NCI-H1930 (cell line): ENCODE data around the gene ATF7IP2.
"Not testable (repeated sequence)": the region's sequence is repeated elsewhere in the genome, so short reads cannot be mapped to it uniquely, and the experiment has no call there.

ENCODE experiments used
- DNase-seq, 2 experiments: peaks; one replicate each; lab custom pipeline; 2025; lab: John Stamatoyannopoulos, UW

ATF7IP2 gene

DNA sequence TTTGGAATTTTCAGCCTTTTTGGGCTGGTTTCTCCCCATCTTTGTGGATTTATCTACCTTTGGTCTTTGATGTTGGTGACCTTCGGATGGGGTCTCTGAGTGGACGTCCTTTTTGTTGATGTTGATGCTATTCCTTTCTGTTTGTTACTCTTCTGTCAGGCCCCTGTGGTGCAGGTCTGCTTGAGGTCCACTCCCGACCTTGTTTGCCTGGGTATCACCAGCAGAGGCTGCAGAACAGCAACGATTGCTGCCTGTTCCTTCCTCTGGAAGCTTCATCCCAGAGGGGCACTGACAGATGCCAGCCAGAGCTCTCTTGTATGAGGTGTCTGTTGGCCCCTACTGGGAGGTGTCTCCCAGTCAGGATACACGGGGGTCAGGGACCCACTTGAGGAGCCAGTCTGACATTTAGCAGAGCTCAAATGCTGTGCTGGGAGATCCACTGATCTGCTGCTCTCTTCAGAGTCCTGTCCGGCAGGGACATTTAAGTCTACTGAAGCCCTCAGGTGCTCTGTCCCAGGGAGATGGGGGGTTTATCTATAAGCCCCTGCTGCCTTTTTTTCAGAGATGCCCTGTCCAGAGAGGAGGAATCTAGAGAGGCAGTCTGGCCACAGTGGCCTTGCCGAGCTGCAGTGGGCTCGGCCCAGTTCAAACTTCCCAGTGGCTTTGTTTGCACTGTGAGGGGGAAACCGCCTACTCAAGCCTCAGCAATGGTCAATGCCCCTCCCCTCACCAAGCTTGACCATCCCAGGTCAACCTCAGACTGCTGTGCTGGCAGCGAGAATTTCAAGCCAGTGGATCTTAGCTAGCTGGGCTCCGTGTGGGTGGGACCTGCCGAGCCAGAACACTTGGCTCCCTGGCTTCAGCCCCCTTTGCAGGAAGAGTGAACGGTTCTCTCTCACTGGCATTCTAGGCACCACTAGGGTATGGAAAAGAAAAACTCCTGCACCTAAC is 66.6 kb downstream of the ATF7IP2 start:
- DNase-seq: not testable (repeated sequence)

DNA sequence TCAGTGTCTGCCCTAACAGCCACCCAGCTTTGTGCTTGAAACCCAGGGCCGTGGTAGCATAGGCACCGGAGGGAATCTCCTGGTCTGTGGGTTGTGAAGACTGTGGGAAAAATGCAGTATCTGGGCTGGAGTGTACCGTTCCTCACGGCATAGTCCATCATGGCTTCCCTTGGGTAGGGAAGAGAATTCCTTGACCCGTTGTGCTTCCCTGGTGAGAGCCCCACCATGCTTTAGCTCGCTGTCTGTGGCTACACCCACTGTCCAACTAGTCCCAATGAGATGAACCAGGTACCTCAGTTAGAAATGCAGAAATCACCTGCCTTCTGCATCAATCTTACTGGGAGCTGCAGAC is 67.3 kb downstream of the ATF7IP2 start:
- DNase-seq: no peak

DNA sequence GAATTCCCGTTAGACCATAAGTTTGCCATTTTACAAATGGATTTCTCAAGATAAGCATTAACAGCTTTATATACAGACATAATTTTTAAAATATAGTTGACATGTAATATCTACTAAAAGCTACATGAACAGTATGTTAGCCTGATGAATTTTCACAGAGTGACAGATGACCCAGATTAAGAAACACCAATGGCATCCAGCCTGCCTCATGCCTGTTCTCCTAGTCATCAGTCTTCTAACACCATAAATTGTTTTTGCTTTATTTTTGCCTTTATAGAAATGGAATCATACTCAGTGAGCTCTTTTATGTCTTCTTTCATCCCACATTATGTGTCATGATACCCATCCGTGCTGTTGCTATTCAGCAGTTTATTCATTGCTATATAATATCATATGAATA is 80.0 kb downstream of the ATF7IP2 start:
- no peak for DNase-seq

DNA sequence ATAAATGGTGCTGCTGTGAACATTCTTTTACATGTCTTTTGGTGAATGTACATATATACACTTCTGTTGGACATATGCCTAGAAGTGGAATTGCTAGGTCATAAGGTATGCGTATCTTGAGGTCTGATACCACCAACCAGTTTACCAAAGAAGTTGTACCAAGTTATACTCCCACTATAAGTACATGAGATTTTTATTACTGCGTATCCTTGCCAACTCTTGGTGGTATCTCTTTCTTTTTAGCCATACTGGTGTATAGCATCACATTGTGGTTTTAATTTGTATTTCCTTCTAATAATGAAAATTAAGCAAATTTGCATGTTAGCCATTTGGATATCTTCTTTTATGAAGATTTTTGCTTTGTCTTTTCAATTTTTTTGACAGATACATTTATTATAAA is 80.5 kb downstream of the ATF7IP2 start:
- no peak for DNase-seq

DNA sequence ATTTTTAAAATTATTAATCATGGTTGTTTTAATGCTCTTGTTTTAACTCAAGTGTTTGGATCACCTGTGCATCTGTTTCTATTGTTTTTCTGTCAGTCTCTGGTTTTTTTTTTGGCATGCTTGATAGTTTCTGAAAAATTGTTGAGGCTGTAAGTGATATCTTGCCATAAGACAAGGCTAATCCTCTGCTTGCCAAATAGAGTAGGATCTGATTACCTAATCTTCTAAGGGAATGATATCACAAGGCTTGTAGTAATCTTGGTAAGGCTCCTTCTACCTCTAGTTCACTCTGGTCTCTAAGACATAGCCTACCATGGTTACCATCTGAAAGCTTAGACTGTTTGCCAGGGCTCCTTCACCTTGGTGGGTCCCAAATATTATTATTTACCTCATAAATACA is 81.0 kb downstream of the ATF7IP2 start:
- no peak for DNase-seq

DNA sequence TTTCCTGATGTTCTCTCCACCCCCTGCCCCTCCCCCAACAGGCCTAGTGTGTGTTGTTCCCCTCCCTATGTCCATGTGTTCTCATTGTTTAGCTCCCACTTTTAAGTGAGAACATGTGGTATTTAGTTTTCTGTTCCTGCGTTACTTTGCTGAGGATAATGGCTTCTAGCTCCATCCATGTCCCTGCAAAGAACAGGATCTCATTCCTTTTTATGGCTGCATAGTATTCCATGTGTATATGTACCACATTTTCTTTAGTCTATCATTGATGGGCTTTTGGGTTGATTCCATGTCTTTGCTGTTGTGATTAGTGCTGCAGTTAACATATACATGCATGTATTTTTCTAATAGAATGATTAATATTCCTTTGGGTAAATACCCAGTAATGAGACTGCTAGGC is 90.8 kb downstream of the ATF7IP2 start:
- not testable (repeated sequence) for DNase-seq

DNA sequence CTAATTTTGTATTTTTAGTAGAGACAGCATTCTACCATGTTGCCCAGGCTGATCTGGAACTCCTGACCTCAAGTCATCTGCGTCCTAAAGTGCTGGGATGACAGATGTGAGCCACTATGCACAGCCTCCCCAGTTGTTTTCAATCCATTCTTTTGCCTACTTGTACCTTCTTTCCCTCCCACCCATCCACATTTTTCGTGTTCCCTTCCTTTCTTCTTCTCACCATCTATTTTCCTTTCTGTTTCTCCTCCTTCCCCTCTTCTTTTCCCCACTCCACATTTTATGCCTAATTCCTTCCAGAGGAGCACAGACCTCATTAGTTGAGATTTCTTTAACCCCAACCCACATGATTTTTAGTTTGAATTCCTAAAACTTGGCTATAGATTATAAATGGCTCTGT is 94.3 kb downstream of the ATF7IP2 start:
- DNase-seq: no peak

DNA sequence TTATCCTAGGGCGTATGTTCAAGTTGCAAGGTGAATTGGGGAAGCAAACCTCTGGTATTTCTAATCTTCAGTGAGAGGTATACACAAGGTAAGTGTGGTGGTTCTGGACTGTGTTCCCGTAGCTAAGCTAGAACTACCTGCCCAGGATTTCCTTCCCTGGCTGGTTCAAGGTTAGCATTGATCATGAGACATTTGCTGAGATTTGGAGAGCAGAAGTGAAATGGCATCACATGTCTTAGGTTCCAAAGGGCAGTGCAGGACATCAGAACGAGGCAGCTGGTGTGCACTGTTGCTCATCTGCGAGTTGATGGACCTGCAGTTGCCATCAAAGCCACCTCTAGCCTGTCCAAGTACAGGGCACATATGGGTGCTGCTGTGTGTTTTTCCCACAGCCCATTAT is 99.3 kb downstream of the ATF7IP2 start:
- DNase-seq: no peak

DNA sequence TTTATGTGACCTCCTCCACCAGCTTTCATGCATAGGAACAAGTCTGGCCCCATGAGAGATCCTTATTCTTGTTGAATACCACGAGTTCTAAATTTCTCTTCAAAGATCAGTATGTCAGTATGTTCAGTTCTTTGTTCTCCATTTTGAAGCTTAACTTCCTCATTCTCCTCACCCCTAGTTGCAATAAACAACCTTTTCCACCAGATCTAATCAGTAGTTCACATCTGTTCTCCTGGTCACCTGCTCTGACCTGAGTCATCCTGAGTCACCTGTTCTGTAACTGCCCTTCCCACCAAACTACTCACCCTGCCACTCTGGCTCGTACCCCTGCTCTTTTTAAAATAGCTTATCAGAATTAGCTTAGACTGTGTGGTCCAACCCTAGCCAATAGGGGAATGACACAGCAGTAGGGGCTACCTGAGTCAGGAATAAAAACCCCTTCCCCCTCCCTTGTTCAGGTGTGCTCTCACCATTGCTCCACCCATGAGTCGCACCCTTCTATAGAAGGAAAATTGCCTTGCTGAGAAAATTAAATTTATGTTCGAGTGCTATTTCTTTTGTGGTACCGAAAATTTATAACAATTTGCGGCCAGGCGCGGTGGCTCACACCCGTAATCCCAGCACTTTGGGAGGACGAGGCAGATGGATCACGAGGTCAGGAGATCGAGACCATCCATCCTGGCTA is 100.0 kb downstream of the ATF7IP2 start:
- DNase-seq: no peak

DNA sequence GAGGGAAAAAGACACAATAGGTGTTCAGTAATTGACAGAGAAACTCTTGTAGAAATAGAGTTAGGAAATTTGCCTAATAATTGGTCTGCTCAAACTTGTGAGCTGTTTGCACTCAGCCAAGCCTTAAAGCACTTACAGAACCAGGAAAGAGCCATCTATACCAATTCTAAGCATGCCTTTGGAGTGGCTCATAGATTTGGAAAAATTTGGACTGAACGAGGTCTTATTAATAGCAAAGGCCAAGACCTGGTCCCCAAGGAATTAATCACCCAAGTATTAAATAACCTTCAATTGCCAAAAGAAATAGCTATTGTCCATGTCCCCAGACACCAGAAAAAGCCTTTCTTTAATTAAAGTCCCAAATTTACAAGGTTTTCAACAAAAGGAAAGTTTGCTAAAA is 104.3 kb downstream of the ATF7IP2 start:
- DNase-seq: no peak

DNA sequence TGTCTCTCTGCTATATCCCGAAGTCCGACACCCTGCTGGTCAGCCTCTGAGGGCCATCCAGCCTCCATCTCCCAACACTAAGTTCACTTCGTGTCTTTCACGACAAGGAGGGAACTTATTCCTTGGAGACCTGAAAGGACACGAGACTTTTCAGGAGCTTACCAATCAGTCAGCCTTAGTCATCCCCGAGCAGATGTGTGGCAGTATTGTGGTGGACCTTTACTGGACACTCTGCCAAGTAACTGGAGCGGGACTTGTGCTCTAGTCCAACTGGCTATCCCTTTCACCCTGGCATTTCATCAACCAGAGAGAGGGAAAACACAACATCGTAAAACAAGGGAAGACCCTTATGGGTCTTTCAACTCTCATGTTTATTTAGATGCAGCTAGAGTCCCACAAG is 107.4 kb downstream of the ATF7IP2 start:
- DNase-seq: no peak

DNA sequence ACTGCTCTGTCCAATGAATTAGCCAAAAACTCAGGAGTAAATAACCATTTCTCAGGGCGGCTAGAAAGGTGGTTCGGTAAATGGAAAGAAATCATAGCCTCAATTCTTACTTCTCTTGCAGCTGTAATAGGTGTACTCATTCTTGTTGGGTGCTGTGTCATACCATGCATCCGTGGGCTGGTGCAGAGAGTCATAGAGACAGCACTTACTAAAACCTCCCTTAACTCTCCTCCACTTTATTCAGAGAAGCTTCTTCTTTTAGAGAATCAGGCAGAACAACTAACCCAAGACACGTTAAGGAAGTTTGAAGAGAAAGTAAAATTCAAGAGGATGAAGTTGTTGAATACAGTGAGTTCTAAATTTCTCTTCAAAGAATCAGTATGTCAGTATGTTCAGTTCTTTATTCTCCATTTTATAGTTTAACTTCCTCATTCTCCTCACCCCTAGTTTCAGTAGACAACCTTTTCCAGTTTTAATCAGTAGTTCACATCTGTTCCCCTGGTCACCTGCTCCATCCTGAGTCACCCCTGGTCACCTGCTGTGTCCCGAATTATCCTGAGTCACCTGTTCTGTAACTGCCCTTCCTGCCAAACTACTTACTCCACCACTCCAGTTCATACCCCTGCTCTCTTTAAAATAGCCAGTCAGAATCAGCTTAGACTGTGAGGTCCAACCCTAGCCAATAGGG is 108.6 kb downstream of the ATF7IP2 start:
- DNase-seq: no peak

DNA sequence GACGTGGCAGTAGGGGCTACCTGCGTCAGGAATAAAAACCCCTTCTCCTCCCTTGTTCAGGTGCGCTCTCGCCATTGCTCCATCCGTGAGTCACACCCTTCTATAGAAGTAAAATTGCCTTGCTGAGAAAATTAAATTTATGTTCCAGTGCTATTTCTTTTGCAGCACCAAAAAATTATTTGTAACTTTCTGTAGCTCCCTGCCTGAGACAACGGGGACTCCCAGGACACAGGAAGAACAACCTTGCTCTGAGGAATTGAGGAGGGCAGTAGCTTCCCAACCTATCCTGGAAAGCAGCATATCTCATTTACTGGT is 109.1 kb downstream of the ATF7IP2 start:
- no peak for DNase-seq

DNA sequence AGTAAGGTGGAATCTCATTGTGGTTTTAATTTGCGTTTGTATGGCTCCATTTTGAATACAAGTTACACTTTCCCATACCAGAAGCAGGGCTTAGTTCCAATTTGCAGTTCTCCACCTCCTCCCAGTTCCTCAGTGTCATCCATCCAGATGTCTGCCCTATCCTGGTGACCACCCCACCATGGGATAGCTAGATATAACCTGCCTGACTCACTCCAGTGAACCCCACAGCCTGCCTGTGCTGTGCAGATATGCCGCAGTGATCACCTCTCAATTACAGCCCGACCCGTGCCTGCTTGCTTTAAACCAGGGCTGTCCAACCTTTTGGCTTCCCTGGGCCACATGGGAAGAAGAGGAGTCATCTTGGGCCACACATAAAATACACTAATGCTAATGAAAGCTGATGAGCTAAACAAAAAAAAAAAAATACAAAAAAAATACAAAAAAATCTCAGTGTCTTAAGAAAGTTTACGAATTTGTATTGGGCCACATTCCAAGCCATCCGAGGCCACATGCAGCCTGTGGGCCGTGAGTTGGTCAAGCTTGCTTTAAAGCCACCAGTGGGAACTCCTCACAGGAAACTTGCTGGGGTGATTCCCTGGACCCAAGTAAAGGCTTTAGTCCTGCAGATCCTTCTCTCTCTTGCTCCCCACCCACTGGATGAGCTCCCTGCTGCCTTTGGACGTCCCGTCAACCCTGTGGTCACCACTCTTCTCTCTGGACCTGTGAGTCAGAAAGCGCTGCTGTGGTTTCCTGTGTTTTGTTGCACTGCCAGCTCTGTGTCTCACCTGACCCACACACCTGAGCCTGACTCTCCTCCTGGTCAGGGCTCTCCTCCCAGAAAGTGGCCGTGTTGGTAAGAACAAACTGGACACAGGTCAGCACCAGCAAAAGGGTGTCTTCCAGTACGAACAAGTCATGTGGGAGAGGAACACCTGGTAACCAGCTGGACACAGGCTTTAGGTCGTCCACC is 111.6 kb downstream of the ATF7IP2 start:
- no peak for DNase-seq

DNA sequence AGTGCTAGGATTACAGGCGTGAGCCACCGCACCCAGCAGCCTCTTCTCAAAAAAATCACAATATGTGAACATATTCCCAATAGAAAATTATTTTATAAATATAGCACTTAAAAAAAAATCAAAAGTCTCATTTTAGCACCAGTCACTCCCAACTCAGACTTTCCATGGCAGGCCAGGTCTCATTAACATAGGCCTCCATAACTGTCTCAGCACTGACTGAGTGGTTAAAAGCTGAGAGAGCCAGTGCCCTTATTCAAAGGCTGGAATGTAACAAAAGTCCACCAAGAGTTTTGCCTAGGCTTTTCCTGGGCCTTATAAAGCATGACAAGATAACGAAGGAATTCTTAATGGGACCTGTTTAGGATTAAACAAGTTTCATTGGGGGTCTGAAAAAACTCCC is 114.7 kb downstream of the ATF7IP2 start:
- DNase-seq: no peak

DNA sequence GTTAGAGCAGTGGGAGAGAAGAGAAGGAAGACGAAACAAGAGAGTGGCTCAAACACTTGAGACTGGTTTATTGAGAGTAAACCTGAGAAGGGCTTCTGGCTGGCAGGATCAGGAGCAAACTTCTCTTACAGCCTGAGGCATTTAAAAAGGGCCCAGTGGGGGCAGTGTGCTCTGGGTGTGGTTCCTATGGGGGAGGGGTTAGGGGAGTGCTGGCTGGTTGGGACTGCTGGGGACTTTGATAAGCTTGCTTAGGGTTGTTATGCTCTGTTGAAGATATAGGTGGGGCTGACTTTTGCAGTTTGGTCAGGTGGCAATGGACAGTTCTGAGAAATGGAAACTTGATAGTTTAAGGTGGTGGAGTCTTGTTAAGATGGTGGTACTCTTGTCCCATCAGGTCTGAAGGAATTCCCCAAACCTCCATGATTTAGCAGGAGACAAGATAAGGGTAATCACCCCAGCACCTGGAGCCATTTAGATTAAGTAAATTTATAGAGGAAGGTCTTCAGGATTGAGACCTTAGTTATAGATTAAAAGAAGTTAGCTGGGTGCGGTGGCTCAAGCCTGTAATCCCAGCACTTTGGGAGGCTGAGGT is 115.3 kb downstream of the ATF7IP2 start:
- no peak for DNase-seq

DNA sequence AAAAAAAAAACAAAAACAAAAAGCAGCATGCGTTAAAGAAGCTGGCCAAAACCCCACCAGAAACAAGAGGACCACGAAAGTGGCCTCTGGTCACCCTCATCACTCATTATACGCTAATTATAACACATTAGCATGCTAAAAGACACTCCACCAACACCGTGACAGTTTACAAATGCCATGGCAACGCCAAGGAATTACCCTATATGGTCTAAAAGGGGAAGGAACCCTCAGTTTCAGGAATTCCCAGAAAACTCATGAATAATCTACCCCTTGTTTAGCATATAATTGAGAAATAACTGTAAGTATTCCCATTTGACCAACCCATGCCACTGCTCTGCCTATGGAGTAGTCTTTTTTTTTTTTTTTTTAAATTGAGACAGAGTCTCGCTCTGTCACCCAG is 116.9 kb downstream of the ATF7IP2 start:
- DNase-seq: no peak

DNA sequence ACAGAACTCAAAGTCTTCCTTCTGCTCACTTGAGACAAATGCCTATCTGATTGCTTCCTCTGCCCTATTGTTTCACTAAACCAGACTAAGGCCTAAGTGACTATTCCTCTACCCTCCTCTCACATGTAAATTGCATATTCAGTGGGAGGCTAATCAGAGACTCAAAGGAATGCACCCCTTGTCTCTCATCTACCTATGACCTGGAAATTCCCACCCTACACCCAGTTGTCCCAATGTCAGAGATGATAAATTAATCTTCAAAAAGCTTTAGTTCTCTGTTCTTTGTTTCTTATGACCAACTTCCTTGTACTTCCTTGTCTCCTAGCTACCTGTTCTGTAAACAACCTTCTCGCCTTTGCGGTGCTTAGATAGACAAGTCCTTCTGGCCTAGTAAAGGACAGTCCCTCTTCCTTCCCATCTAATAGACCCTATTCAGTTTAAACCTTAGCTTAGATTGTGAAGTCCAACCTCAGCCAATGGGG is 118.6 kb downstream of the ATF7IP2 start:
- DNase-seq: no peak

DNA sequence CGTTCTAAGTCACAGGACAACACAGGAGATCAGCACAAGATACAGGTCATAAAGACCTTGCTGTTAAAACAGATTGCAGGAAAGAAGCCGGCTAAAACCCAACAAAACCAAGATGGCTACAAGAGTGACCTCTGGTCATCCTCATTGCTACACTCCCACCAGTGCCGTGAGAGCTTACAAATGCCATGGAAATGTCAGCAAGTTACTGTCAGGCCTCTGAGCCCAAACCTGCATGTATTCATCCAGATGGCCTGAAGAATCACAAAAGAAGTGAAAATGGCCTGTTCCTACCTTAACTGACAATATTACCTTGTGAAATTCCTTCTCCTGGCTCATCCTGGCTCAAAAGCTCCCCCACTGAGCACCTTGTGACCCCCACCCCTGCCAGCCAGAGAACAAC is 119.4 kb downstream of the ATF7IP2 start:
- not testable (repeated sequence) for DNase-seq

DNA sequence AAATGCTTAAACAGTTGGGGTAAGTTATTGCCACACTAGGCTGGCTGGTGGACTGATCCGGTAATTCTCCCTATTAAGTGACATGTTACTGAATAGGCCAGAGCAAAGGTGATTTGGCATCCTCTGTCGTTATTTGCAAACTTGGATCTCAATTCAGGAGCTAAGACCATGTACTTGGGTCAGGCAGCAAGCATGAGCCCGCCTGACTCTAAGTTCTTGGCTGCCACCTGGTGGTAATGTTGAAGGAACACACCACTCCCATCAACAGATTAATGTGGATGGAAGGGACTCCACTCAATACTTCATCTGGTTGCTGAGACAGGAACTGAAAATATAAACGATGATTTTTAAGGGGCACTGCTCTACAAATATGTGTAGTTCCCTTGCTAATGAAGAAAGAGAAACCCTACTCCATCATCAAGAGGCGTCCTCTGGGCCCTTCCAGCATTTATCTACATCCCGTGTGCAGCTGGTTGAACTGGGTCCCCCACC is 123.7 kb downstream of the ATF7IP2 start:
- peak; percentile 59 to 65 for DNase-seq

DNA sequence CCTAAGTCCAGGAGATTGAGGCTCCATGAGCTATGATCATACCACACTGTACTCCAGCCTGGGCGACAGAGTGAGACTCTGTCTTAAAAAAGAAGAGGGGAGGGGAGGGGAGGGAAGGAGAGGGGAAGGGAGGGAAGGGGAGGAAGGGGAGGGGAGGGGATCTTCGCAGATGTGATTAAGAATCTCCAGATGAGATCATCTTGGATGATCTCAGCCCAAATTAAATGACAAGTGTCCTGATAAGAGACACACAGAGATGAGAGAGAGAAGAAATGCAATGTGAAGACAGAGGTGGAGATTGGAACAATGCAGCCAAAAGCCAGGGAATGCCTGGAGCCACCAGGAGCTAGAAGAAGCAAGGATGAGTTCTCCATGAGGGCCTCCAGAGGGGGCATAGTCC is 124.4 kb downstream of the ATF7IP2 start:
- no peak for DNase-seq
